GM13976 (cell line): ENCODE measurements around the gene C6orf141.

Experiments
- DNase-seq: peaks from one replicate; pipeline ENCODE4 v3.0.0; 2012; ENCODE audit warnings: low spot score
- in situ Hi-C: fragments of 300-500 bp; cut with MboI; formaldehyde crosslinking; loops from one replicate; pipeline ENCODE4 v1.12.0; 2022; ENCODE audit warnings: low sequenced_read_pairs, mixed read lengths, inconsistent platforms; ENCODE audit not compliant: unreplicated experiment
- TF ChIP-seq, protein P1 (sequence below): IDR thresholded peaks from 2 replicates; pipeline ENCODE4 v1.5.1; 2012; ENCODE audit warnings: borderline replicate concordance, mild to moderate bottlenecking; ENCODE audit not compliant: insufficient read depth; ENCODE audit errors: extremely low read depth, missing control alignments, control extremely low read depth

The C6orf141 gene

GRCh38 chr6:49515485-49516146, 34.9 kb upstream of the C6orf141 start:
- no peak for DNase-seq
- TF ChIP-seq, protein P1, sequence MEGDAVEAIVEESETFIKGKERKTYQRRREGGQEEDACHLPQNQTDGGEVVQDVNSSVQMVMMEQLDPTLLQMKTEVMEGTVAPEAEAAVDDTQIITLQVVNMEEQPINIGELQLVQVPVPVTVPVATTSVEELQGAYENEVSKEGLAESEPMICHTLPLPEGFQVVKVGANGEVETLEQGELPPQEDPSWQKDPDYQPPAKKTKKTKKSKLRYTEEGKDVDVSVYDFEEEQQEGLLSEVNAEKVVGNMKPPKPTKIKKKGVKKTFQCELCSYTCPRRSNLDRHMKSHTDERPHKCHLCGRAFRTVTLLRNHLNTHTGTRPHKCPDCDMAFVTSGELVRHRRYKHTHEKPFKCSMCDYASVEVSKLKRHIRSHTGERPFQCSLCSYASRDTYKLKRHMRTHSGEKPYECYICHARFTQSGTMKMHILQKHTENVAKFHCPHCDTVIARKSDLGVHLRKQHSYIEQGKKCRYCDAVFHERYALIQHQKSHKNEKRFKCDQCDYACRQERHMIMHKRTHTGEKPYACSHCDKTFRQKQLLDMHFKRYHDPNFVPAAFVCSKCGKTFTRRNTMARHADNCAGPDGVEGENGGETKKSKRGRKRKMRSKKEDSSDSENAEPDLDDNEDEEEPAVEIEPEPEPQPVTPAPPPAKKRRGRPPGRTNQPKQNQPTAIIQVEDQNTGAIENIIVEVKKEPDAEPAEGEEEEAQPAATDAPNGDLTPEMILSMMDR, result no peak
- in situ Hi-C loops, result no loop called here

DNA sequence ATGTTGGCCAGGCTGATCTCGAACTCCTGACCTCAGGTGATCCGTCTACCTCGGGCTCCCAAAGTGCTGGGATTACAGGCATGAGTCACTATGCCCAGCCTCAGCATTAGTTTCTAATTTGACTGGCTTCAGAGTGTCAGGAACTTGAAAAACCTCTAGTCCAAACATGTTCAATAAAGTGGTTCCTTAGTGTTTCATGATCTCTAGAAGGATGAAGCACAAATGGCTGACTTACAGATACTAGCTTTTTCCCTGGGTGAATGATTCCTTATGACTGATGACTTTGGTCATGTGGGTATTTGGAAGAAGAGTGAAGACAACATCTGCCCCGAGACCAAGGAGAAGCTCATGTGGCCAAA, 34.3 kb upstream of the C6orf141 start:
- DNase-seq, result no peak
- in situ Hi-C loops, result no loop called here
- TF ChIP-seq, protein P1, result no peak

DNA sequence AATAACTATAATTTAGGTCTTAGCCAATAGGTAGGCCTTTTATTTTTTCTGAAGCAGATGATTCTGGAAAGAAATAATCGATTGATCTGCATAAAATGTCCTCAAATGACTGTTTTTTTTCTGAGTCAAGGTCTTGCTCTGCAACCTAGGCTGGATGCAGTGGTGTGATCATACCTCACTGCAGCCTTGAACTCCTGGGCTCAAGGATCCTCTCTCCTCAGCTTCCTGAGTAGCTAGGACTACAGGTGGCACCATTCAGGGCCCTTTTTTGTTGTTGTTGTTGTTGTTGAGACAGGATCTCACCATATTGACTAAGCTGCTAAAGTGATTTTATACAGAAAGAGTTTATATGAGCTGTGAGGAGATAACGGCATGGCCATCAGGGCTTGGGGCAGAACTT, 32.5 kb upstream of the C6orf141 start:
- DNase-seq, result no peak
- in situ Hi-C loops, result no loop called here
- TF ChIP-seq, protein P1, result no peak

DNA sequence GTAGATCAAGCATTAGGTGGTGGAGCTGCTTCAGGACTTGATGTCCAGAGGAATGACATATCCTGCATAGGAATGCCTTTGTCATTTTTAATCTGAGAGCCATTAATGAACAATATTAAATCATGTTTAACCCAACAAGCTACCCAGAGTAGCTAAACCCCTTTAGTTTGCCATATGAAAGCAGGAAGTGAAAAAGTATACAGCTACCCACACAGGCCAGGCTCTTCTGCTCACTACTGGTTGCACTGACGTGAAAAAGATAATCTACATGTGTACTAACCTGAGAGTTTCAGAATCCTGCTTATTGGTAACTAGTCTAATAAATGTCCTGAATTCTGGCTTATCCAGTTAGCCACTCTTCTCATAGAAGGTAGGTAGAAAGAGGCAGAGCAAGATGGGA, 30.8 kb upstream of the C6orf141 start:
- in situ Hi-C loops, result no loop called here
- no peak for DNase-seq
- TF ChIP-seq, protein P1, result no peak

DNA sequence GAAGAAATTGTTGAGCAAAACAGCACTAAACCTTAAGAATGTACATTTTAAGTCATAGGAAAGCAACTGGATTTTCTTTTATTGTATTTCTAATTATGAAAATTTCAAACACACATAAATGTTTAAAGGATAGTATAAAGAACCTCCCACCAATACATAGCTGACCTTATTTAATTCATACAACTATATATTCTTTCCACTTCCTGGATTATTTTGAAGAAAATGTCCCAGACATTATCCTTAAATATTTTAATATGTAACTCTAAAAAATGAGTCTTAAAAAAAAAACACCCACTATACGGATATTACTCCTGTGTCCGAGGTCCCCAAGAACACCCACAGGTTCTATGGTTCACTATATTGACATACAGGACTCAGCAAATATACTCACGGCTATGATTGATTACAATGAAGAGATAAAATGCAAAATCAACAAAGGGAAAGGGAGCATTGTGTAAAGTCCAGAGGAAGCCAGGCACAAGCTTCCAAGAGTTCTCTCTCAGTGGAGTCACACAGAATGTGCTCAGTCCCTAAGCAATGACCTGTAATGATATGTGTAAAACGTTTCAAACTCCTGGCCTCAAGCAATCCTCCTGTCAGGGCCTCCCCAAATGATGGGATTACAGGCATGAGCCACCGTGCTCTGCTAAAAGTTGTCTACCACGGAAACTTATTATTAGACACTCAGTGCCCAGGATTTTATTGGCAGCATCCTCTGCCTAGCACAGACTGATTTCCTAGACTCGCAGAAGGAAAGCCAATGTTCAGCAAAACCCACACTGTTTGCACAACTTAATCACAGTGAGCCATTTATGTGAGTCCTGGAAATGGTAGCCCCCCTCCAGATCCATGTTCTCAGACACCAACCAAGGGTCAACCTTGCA, 27.5 kb upstream of the C6orf141 start:
- no peak for DNase-seq
- TF ChIP-seq, protein P1, result no peak
- in situ Hi-C loops, result no loop called here

DNA sequence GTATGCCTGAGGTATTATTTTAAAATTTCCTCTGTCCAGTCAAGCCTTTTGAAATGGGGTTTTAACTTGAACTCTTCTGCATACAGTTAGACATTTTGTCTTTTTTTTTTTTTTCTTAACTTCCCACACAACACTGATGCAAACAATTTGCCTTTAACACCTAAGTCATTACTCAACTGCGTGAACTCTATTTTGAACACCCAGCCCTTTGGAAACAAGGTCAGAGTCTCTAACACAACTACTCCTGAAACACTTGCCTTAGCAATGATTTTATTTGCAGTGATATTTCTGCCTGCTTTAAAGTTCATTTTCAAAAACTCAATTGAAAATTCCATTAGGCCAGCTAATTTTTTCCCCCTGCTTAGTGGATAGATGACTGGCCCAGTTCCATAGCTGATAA, 26.6 kb upstream of the C6orf141 start:
- in situ Hi-C loops, result no loop called here

More for the DNA sequence above, 26.6 kb upstream of the C6orf141 start:
- DNase-seq, result no peak
- TF ChIP-seq, protein P1, result no peak
